ENCODE results near the gene HLA-DQB1.

- TF ChIP-seq CTCF (conservative IDR thresholded peaks at IDR 0.05) (no peak), ZFX (IDR thresholded peaks at IDR 0.05) (no peak)
Measured at GRCh38 chr6:32680055-32680454, 13.6 kb upstream of the HLA-DQB1 start.

Data from C4-2B (cell line).